Panc1 (cell line): Measurements from ENCODE around the gene FASTKD2.

ENCODE experiments used
- POLR2AphosphoS5 ChIP-seq: IDR thresholded peaks from 2 replicates; pipeline ENCODE4 v1.6.1; 2012; ENCODE audit warnings: mild to moderate bottlenecking, low read depth, low read length, moderate library complexity
- SIN3A ChIP-seq: IDR thresholded peaks from 2 replicates; pipeline ENCODE4 v1.6.1; 2012; ENCODE audit warnings: low read depth, mild to moderate bottlenecking, low read length, moderate library complexity, borderline replicate concordance; ENCODE audit not compliant: insufficient read depth
- TF ChIP-seq, protein P1 (sequence below), 2 experiments: IDR thresholded peaks; 2 replicates each; pipeline ENCODE4 v1.6.1; 2011 to 2012; ENCODE audit warnings: low read depth in 2 of 2, control low read depth in 1 of 2, low read length in 1 of 2, mild to moderate bottlenecking in 1 of 2, moderate library complexity in 1 of 2; ENCODE audit not compliant: insufficient read depth in 1 of 2
- TF ChIP-seq, protein P2 (sequence below): fragments of 450-650 bp; IDR thresholded peaks from 2 replicates; pipeline ENCODE4 v1.5.1; 2017; ENCODE audit warnings: mild to moderate bottlenecking

DNA sequence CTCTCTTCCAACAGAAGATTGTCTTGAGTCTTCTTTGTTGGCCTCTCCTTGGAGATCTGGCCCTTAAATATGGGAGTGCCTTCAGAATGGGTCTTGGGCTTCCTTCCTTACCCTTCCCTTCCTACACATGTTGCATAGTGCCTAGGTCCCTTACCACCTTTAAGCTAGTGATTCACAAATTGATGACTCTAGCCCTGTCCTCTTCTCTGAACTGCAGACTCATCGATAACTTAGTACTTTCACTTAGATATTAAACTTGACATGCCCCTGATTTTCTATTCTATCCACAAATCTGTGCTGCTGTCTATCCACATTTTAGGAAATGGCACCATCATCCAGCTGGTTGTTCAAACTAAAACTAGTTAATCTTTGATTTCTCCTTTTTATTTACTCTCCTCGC, 38.1 kb upstream of the FASTKD2 start:
- TF ChIP-seq, protein P1, sequence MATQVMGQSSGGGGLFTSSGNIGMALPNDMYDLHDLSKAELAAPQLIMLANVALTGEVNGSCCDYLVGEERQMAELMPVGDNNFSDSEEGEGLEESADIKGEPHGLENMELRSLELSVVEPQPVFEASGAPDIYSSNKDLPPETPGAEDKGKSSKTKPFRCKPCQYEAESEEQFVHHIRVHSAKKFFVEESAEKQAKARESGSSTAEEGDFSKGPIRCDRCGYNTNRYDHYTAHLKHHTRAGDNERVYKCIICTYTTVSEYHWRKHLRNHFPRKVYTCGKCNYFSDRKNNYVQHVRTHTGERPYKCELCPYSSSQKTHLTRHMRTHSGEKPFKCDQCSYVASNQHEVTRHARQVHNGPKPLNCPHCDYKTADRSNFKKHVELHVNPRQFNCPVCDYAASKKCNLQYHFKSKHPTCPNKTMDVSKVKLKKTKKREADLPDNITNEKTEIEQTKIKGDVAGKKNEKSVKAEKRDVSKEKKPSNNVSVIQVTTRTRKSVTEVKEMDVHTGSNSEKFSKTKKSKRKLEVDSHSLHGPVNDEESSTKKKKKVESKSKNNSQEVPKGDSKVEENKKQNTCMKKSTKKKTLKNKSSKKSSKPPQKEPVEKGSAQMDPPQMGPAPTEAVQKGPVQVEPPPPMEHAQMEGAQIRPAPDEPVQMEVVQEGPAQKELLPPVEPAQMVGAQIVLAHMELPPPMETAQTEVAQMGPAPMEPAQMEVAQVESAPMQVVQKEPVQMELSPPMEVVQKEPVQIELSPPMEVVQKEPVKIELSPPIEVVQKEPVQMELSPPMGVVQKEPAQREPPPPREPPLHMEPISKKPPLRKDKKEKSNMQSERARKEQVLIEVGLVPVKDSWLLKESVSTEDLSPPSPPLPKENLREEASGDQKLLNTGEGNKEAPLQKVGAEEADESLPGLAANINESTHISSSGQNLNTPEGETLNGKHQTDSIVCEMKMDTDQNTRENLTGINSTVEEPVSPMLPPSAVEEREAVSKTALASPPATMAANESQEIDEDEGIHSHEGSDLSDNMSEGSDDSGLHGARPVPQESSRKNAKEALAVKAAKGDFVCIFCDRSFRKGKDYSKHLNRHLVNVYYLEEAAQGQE (IDR thresholded peaks at IDR 0.05; ENCODE audit: insufficient read depth in 1 of 2, low read depth in 2 of 2, low read length in 1 of 2), result no peak
- TF ChIP-seq, protein P2, sequence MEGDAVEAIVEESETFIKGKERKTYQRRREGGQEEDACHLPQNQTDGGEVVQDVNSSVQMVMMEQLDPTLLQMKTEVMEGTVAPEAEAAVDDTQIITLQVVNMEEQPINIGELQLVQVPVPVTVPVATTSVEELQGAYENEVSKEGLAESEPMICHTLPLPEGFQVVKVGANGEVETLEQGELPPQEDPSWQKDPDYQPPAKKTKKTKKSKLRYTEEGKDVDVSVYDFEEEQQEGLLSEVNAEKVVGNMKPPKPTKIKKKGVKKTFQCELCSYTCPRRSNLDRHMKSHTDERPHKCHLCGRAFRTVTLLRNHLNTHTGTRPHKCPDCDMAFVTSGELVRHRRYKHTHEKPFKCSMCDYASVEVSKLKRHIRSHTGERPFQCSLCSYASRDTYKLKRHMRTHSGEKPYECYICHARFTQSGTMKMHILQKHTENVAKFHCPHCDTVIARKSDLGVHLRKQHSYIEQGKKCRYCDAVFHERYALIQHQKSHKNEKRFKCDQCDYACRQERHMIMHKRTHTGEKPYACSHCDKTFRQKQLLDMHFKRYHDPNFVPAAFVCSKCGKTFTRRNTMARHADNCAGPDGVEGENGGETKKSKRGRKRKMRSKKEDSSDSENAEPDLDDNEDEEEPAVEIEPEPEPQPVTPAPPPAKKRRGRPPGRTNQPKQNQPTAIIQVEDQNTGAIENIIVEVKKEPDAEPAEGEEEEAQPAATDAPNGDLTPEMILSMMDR, result no peak
- no peak for TF ChIP-seq POLR2AphosphoS5
- no peak for TF ChIP-seq SIN3A
